Measurements from ENCODE around the gene ANKLE2. TPM values are rescaled to one million over a fixed set of nuclear protein-coding genes. Genes with fewer than 3 reads are reported as not detected.

The ANKLE2 gene
- total RNA-seq, 1 donor from 2014 or later, result 59.1 TPM

DNA sequence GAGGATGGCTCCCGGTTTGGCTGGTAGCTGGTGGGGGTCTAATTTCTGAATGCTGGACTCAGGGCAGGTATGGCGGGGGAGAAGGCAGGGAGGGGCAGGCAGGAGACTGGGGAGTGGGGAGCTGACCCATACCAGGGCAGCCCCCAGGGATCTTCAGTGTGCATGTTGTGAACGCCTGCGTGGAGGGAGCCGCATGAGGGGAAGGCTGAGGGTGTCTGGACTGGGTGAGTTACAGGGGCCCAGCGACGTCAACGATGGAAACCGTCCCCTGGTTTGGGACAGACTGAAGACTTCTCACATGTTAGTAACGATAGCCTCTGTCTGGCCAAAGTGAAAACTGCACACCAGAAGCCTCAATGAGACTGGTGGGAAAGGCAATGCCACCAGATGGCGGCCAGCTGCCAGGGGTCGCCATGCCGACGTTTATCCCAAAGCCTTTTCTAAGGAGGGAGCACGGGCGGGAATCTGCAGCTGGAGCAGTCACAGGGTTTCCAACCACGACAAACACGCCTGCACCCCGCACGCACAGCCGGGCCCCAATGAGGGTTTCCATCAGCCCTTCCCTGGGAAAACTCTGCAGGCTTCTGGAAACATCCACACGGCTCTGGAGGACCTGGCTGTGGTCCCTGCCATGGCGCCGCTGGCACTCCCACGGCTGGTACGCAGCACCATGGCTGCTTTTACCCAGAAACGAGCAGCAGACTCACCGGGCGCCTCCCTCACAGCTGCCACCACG, 37.0 kb downstream of the ANKLE2 start:
- Histone ChIP-seq H4K20me1 (ENCODE audit: low read depth) (no peaks in the 10 kb centered on the region), H3K79me2 (ENCODE audit: low read depth) (no peaks in the 10 kb centered on the region), H3K27me3 (no peaks in the 10 kb centered on the region), H3K36me3 (no peaks in the 10 kb centered on the region), H3K4me2 (no peak overlapping the region), H3K4me3 (no peak overlapping the region), H3K9me3 (ENCODE audit: low read depth) (no peaks in the 10 kb centered on the region), H3F3A (ENCODE audit: low read depth) (peaks cover 2% of the 10 kb centered on the region), H3K27ac (peak overlapping the region; percentile 58), H3K4me1 (no peaks in the 10 kb centered on the region), H2AFZ (replicated peaks) (no peak overlapping the region), H3K9ac (no peak overlapping the region)
- Mint-ChIP-seq H3K27me3 (ENCODE audit: insufficient read depth, low read depth) (peaks cover 7% of the 10 kb centered on the region), H3K27ac (no peak overlapping the region), H3K36me3 (peaks cover 41% of the 10 kb centered on the region), H3K9me3 (peaks cover 1% of the 10 kb centered on the region), H3K4me3 (no peak overlapping the region), H3K4me1 (no peaks in the 10 kb centered on the region)
- TF ChIP-seq, protein P1, sequence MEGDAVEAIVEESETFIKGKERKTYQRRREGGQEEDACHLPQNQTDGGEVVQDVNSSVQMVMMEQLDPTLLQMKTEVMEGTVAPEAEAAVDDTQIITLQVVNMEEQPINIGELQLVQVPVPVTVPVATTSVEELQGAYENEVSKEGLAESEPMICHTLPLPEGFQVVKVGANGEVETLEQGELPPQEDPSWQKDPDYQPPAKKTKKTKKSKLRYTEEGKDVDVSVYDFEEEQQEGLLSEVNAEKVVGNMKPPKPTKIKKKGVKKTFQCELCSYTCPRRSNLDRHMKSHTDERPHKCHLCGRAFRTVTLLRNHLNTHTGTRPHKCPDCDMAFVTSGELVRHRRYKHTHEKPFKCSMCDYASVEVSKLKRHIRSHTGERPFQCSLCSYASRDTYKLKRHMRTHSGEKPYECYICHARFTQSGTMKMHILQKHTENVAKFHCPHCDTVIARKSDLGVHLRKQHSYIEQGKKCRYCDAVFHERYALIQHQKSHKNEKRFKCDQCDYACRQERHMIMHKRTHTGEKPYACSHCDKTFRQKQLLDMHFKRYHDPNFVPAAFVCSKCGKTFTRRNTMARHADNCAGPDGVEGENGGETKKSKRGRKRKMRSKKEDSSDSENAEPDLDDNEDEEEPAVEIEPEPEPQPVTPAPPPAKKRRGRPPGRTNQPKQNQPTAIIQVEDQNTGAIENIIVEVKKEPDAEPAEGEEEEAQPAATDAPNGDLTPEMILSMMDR (IDR thresholded peaks at IDR 0.05), result no peak
- TF ChIP-seq EZH2phosphoT487 (IDR thresholded peaks at IDR 0.05) (no peak), EZH2 (IDR thresholded peaks at IDR 0.05) (no peak)
- DNase-seq (ENCODE audit: low spot score), result no peak

DNA sequence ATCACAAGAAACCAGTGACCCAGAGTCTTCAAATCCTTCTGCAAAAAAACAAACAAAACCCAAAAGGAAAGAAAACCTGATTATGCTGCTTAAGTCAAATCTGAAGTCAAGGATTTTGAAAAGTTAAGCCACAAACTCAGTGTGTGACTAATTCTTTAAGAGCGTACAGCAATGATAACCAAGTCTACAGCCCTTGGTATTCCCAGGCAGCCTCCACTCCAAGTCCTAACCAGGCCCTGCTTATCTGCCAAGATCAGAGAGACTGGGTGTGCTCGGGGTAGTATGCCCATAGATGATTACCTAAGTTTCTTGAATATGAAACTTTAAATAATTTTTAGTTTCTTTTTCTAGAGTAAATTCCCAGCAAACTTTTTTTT, 37.9 kb downstream of the ANKLE2 start:
- H3K4me3 ChIP-seq, result no peak overlapping the region
- TF ChIP-seq EZH2 (IDR thresholded peaks at IDR 0.05), result no peak
- no peak for TF ChIP-seq EZH2phosphoT487 (IDR thresholded peaks at IDR 0.05)
- TF ChIP-seq, protein P1 (IDR thresholded peaks at IDR 0.05), result no peak
- H3K4me1 Mint-ChIP-seq, result no peaks in the 10 kb centered on the region
- DNase-seq (ENCODE audit: low spot score), result no peak
- H3K79me2 ChIP-seq (ENCODE audit: low read depth), result no peaks in the 10 kb centered on the region
- H3K9ac ChIP-seq, result no peak overlapping the region
- H3K27ac ChIP-seq, result no peak overlapping the region
- no peaks in the 10 kb centered on the region for H3K9me3 Mint-ChIP-seq
- H3K9me3 ChIP-seq (ENCODE audit: low read depth), result no peaks in the 10 kb centered on the region
- no peak overlapping the region for H2AFZ ChIP-seq (replicated peaks)
- peaks cover 40% of the 10 kb centered on the region for H3K36me3 Mint-ChIP-seq
- no peaks in the 10 kb centered on the region for H3K4me1 ChIP-seq
- H3K27me3 Mint-ChIP-seq (ENCODE audit: insufficient read depth, low read depth), result peaks cover 7% of the 10 kb centered on the region
- H3K4me2 ChIP-seq, result no peak overlapping the region
- H3K36me3 ChIP-seq, result no peaks in the 10 kb centered on the region
- no peak overlapping the region for H3K4me3 Mint-ChIP-seq
- H3K27ac Mint-ChIP-seq, result no peak overlapping the region
- H3F3A ChIP-seq (ENCODE audit: low read depth), result no peaks in the 10 kb centered on the region
- no peaks in the 10 kb centered on the region for H3K27me3 ChIP-seq
- no peaks in the 10 kb centered on the region for H4K20me1 ChIP-seq (ENCODE audit: low read depth)

DNA sequence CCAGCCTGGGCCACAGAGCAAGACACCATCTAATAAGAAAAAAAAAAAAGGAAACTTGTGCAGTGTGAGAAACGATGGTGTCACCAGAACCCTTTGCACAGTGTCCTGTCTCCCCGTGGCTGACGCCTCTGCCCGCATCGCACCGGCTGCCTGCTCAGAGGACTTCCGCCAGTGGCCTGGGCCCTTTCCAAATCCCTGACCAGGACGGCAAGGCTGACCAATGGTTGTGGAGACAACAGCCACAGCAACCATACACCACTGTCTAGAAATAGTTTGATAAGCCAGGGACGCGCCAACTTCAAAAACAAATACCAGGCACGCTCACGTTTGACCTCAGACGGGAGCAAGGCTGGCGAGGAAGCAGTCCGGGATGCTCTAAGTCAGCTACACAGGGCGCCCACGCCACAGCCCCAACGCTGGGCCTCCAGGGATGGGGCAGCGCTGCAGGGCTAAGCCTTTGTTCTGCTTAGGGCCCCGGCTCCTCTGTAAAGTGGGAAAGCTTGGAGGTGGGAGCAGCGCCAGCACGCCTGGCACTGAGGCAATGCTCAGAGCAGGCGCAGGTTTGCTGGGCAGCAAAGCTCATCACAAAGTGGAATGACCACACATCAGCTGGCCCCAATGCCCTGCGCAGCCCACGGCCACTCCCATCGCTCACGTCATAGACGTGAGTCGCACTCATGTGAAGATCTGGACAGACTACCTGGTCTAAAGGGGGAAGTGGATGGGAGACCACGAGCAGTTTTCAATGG, 38.4 kb downstream of the ANKLE2 start:
- Histone ChIP-seq H3F3A (ENCODE audit: low read depth) (no peaks in the 10 kb centered on the region), H3K27me3 (no peaks in the 10 kb centered on the region), H3K4me3 (no peak overlapping the region), H3K9me3 (ENCODE audit: low read depth) (no peaks in the 10 kb centered on the region), H3K36me3 (no peaks in the 10 kb centered on the region), H4K20me1 (ENCODE audit: low read depth) (no peaks in the 10 kb centered on the region), H3K9ac (no peak overlapping the region), H3K4me2 (no peak overlapping the region), H3K79me2 (ENCODE audit: low read depth) (no peaks in the 10 kb centered on the region), H3K27ac (no peak overlapping the region), H2AFZ (replicated peaks) (no peak overlapping the region), H3K4me1 (no peaks in the 10 kb centered on the region)
- Mint-ChIP-seq H3K9me3 (no peaks in the 10 kb centered on the region), H3K36me3 (peaks cover 35% of the 10 kb centered on the region), H3K4me3 (no peak overlapping the region), H3K27me3 (ENCODE audit: insufficient read depth, low read depth) (peaks cover 9% of the 10 kb centered on the region), H3K27ac (no peak overlapping the region), H3K4me1 (no peaks in the 10 kb centered on the region)
- TF ChIP-seq EZH2phosphoT487 (IDR thresholded peaks at IDR 0.05) (no peak), EZH2 (IDR thresholded peaks at IDR 0.05) (no peak)
- TF ChIP-seq, protein P1 (IDR thresholded peaks at IDR 0.05), result no peak
- DNase-seq (ENCODE audit: low spot score), result no peak
